Stimulated activated CD4-positive, alpha-beta T cell treated with anti-CD3 and anti-CD28 coated beads, Interleukin-2, amount 100 ng/mL, for 48 hours (primary cell): Measurements from ENCODE around the gene GUCY1A2.
"Not testable (repeated sequence)": the region's sequence is repeated elsewhere in the genome, so short reads cannot be mapped to it uniquely, and the experiment has no call there.

Experiments used
- DNase-seq, 2 donors: peaks; one replicate each; pipeline ENCODE4 v3.0.0-alpha.2; 2020

Gene GUCY1A2

GRCh38 chr11:106828576-106828975 is 189.7 kb downstream of the GUCY1A2 start:
- no peak for DNase-seq

GRCh38 chr11:106827687-106828086 is 190.6 kb downstream of the GUCY1A2 start:
- DNase-seq, result no peak

- not testable (repeated sequence) for DNase-seq
Observed at GRCh38 chr11:106826558-106826957, 191.7 kb downstream of the GUCY1A2 start.

GRCh38 chr11:106821826-106822225 is 196.4 kb downstream of the GUCY1A2 start:
- DNase-seq, result no peak

GRCh38 chr11:106821291-106821690 is 197.0 kb downstream of the GUCY1A2 start:
- DNase-seq, result no peak

DNA sequence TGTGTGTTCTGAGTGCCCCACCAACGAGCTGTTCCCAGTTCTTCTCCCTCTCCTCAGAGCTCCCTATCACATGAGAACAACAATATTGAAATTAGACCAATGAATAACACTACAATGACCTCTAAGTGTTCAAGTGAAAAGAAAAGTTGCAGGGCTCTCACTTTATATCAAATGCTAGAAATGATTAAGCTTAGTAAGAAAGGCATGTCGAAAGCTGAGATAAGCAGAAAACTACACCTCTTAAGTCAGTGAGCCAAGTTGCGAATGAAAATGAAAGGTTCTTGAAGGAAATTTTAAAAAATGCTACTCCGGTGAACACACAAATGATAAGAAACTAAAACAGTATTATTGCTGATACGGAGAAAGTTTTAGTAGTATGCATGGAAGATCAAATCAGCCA is 199.8 kb downstream of the GUCY1A2 start:
- no peak for DNase-seq

DNA sequence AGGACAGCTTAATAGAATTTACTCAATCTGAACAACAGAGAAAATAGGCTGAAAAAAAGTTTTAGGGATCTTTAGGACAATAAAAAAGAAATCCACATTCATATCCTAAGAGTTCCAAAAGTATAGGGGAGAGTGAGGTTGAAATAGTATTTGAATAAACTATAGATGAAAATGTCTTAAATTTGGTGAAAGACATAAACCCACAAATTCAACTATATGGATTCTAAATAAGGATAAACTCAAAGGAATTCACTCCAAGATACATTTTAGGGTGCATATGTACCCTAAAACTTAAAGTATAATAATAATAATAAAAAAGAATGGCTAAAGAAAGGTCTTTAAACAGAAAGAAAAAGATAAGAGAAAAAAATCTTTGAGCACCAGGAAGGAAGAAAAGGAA is 203.1 kb downstream of the GUCY1A2 start:
- DNase-seq, result no peak

- DNase-seq, result no peak
Observed at GRCh38 chr11:106813806-106814205, 204.5 kb downstream of the GUCY1A2 start.

DNA sequence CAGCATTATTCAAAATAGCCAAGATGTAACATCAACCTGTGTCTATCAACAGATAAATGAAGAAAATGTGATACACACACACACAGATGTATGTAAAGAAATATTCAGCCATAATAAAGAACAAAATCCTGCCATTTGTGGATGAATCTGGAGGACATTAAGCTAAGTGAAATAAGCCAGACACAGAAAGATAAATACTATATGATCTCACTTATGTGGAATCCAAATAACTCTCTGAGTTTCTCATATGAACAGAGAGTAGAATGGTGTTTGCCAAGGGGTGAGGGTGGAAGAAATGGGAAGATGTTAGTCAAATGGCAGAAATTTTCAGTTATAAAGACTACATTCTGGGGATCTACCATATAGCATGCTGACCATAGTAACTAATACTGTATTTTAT is 224.2 kb downstream of the GUCY1A2 start:
- no peak for DNase-seq

- DNase-seq, result no peak
Observed at GRCh38 chr11:106789406-106789805, 228.9 kb downstream of the GUCY1A2 start.

GRCh38 chr11:106787454-106787853 is 230.8 kb downstream of the GUCY1A2 start:
- no peak for DNase-seq

DNA sequence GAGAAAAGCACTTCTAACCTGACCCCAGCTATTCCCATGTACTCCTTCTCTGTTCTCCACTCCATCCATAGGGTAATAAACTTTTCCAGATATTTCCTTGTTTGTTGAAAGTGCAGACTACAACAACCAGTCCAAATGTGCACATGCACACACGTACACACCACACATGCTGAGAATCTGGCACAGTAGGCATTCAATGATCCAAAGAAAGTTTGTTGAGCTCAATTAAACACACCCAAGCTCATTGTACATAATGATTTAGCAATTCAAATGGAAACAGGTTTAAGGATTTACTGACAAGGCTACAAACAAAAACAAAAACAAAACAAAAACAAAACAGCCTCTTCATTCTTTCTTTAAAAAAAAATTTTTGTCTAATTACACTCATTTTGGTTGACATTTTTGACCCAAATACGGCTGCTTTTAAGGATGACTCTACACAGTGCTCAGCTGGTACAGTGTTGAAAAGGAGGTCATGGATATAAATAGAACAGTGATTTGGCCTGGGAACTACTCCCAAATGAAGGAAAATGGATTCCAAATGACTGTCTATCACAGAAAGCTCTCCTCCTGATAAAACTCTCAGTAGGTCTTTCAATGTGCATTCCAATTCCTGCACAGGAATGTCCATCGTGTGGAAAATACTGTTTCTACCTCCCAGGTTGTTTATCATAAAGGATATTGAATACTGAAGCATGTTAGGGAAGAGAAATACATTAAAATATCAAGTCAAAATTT is 232.2 kb downstream of the GUCY1A2 start:
- DNase-seq, result no peak

DNA sequence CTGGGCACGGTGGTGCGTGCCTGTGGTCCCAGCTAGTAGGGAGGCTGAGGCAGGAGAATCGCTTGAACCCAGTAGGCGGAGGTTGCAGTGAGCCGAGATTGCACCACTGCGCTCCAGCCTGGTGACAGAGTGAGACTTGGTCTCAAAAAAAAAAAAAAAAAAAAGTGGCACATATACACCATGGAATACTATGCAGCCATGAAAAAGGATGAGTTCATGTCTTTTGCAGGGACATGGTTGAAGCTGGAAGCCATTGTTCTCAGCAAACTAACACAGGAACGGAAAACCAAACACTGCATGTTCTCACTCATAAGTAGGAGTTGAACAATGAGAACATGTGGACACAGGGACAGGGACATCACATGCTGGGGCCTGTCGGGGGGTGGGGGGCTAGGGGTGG is 241.0 kb downstream of the GUCY1A2 start:
- not testable (repeated sequence) for DNase-seq

- no peak for DNase-seq
Observed at GRCh38 chr11:106770489-106771085, 247.7 kb downstream of the GUCY1A2 start.

DNA sequence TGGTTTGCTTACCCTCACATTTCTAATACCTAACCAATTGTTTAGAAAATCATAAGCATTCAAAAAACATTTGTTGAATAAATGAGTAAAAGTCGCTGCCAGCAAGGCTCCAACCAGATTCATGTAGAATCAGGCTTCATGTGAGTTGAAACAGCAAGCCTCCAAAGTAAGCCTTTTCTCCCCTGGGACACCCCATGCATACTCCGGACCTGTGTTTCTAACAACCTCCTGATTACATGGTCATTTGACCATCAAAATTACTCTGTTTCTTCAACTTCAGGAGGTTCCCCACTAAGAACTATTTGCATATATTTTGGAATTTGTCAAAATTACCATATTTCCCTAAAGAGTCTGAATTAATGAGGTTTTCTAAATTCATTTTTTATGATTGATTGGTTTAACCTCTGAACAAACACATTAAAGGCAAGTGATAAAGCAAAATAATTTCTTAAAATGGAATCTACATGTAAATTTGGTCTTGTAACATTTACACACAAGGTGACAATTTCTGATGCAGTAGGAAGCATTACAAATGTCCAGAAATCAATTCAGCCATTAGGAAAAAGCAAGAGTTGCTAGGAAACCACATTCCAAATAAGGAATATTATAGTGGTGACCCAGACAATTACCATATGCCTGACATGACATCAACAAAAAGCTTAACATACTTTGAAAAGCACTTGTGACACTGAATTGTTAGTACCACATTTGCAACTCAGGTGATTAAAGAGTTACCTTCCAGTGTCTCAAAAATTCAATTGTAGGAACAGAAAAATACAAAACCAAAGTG is 252.6 kb downstream of the GUCY1A2 start:
- no peak for DNase-seq

DNA sequence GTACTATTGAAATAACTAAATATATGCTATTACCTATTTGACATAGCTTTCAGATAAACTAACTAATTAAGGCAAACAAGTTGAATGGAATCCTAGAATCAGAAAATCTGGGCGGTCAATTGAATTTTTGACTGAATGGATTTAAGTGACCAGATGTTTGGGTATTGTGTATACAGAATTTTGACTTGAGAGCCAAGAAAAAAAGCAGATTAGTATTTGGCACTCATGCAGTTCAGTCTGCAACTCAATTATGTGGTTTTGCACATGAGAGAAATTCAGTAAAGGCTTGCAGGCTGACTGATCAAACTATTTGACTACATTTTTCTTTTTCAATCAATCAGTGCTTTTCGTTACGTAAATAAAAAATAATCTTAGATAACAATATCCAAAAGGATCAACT is 254.8 kb downstream of the GUCY1A2 start:
- no peak for DNase-seq

GRCh38 chr11:106761745-106762144 is 256.5 kb downstream of the GUCY1A2 start:
- no peak for DNase-seq

GRCh38 chr11:106761240-106761639 is 257.0 kb downstream of the GUCY1A2 start:
- DNase-seq, result no peak

DNA sequence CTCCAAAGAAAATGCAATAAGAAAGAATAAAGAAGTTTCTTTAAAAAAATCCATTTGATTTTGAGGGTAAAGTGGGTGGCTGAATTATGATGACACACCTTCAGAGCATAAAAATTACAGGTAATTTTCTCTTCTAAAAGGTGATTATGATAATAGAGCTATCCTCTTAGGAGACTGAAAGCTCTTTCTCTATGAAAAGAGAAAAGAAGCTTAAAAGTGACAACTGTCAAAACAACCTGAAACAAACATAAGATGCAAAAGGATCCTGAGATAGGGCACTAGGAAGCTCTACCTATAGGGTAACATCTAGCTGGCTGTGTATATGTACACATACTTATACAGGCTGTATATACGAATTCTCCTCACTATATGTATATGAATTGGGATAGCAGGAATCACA is 270.2 kb downstream of the GUCY1A2 start:
- DNase-seq, result no peak

DNA sequence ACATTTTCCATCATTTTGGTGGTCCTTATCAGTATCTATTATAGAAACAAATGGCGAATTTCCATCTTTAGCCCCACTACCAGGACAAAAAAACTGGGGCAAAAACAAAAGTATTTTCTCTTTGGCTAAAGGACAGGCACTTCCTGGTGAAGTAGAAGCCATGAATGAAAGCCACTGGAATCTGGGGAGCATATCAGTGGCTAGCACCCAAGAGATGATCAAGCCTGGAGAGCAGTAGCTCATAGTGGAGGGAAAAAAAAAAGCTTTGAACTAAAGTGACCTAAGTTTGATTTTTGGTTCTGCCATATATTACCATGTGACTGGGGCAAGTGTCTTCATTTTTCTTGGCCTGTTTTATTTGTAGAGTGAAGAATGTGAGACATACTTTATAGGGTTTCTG is 272.3 kb downstream of the GUCY1A2 start:
- DNase-seq, result no peak

DNA sequence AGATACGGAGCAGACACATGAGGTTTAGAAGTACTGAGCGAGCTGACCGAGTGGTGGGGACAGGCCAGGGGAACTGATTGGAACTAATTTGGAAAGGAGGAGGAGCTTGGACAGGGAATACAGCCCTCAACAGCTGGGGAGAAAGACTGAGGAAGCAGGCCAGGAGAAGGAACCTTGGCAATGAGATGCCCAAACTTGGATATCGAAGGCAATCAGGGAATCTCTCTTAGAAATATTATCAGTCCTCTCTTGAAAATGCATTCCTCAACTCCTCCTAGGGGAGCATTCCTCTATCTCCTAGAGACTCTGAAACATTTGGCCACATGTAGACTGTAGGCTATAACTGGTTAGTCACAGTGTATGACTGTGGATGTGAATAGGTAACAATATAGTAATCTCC is 284.6 kb downstream of the GUCY1A2 start:
- DNase-seq, result no peak

GRCh38 chr11:106728859-106729258 is 289.4 kb downstream of the GUCY1A2 start:
- DNase-seq, result no peak

DNA sequence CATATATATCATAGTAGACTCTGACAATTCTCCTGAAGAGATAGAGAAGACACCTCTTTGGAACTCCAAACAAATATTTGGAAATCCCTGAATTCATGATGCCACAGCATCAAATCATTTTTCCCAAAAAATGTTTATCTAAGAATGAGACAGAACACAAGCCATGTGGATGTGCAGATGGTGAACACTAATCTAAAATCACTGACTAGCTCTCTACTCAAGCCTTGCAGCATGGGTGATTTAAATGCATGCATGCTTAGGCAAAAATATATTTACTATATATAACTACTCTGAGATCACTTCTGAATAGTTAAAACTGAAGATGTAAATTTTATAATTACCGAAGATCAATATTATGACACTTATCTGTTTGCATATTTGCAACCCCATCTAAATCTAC is 289.9 kb downstream of the GUCY1A2 start:
- DNase-seq, result no peak

DNA sequence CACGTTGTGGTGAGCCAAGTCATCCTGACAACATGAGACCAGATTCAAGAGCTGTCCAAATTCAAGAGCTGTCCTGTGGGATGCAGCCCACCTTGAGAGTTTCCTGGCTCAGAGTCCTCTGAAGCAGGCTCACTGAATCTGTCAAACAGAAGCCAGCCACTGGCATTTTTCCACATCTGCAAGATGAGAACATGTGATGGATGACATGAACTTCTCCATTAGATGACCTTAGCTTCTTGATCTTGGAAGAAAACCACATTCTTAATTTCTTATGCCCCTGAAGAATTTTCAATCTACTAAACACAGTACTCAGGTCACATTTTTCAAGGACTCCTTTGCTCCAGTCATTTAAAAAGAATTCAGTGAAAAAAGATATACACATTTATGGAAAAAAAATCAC is 291.0 kb downstream of the GUCY1A2 start:
- DNase-seq, result no peak
